Endodermal cell (in vitro differentiated cells): ENCODE data around the gene HYCC1. TPM values are rescaled to one million over a fixed set of nuclear protein-coding genes. Genes with fewer than 3 reads are reported as not detected.
A peak's percentile ranks its signal among the peaks of the same experiment; 100 is the strongest.
"Not testable (repeated sequence)": the region's sequence is repeated elsewhere in the genome, so short reads cannot be mapped to it uniquely, and the experiment has no call there.

Experiments
- DNase-seq: peaks from one replicate; pipeline ENCODE4 v3.0.0-alpha.2; 2017
- H3K27ac ChIP-seq: 2 replicates; pipeline ENCODE4 v1.5.1; 2013; ENCODE audit warnings: mild to moderate bottlenecking, low read depth, low read length, moderate library complexity
- H3K27me3 ChIP-seq: 2 replicates; pipeline ENCODE4 v1.6.1; 2013; ENCODE audit warnings: mild to moderate bottlenecking, low read length, moderate library complexity; ENCODE audit not compliant: insufficient read depth, control insufficient read depth, poor library complexity, severe bottlenecking
- H3K36me3 ChIP-seq: 2 replicates; pipeline ENCODE4 v1.7.0; 2013; ENCODE audit warnings: mild to moderate bottlenecking, low read length, moderate library complexity; ENCODE audit not compliant: control insufficient read depth, insufficient read depth
- H3K4me1 ChIP-seq: one replicate; pipeline ENCODE4 v1.7.0; 2013; ENCODE audit warnings: low read length; ENCODE audit not compliant: control insufficient read depth, insufficient read depth
- H3K4me3 ChIP-seq: 2 replicates; pipeline ENCODE4 v1.5.1; 2013; ENCODE audit warnings: mild to moderate bottlenecking, low read length, moderate library complexity
- H3K9ac ChIP-seq: 2 replicates; pipeline ENCODE4 v1.6.1; 2013; ENCODE audit warnings: mild to moderate bottlenecking, low read length, moderate library complexity; ENCODE audit not compliant: poor library complexity, severe bottlenecking; ENCODE audit errors: extremely low read depth
- H3K9me3 ChIP-seq: 2 replicates; pipeline ENCODE4 v1.6.1; 2013; ENCODE audit warnings: mild to moderate bottlenecking, low read length, moderate library complexity; ENCODE audit not compliant: control insufficient read depth
- H3K27ac Mint-ChIP-seq: 2 replicates; pipeline ENCODE4 v1.8.0; 2020; ENCODE audit warnings: mixed read lengths
- H3K27me3 Mint-ChIP-seq: 2 replicates; pipeline ENCODE4 v1.8.0; 2021; ENCODE audit warnings: mild to moderate bottlenecking, mixed read lengths; ENCODE audit not compliant: insufficient read depth
- H3K36me3 Mint-ChIP-seq: 2 replicates; pipeline ENCODE4 v1.8.0; 2020; ENCODE audit warnings: low read depth, mixed read lengths
- H3K4me1 Mint-ChIP-seq: 2 replicates; pipeline ENCODE4 v1.8.0; 2020; ENCODE audit warnings: mixed read lengths
- H3K4me3 Mint-ChIP-seq: 2 replicates; pipeline ENCODE4 v1.8.0; 2020; ENCODE audit warnings: mild to moderate bottlenecking, moderate library complexity, mixed read lengths
- H3K9me3 Mint-ChIP-seq: 2 replicates; pipeline ENCODE4 v1.8.0; 2020; ENCODE audit warnings: mild to moderate bottlenecking, mixed read lengths
- WGBS, 2 experiments: methylation state at CpG; one replicate each; pipeline versions ENCODE4 v1.1.5 to v1.1.7; 2013; ENCODE audit warnings: missing lambda C conversion rate in 2 of 2, mixed read lengths in 1 of 2; ENCODE audit not compliant: insufficient coverage in 1 of 2, insufficient read length in 1 of 2; 5-methylcytosine and 5-hydroxymethylcytosine counted together
- total RNA-seq, 2 donors: library from RNA; stranded (reverse); fragmentation: NEBNext Ultra II Directional in 1 of 2; extraction: Animal tissue kit (Norgen Biotek cat#: 25700) in 1 of 2; gene quantifications; 2 replicates in 1 of 2; 3 replicates in 1 of 2; pipeline ENCODE4 v1.2.1, GENCODE V29; 2021
- TF ChIP-seq, protein P1 (sequence below): fragments of 200-600 bp; sonication (generic); conservative IDR thresholded peaks from 2 replicates; pipeline ENCODE4 v1.5.0; 2021; ENCODE audit warnings: antibody characterized with exemption, mild to moderate bottlenecking

The HYCC1 gene
- total RNA-seq, 2 donors from 2014 or later = 92.1 to 138 TPM

GRCh38 chr7:23061327-23061726 is 47.4 kb upstream of the HYCC1 start:
- Mint-ChIP-seq H3K9me3 (no peaks in the 10 kb centered on the region), H3K27ac (no peak overlapping the region), H3K4me3 (no peak overlapping the region), H3K27me3 (peaks cover 7% of the 10 kb centered on the region), H3K36me3 (no peaks in the 10 kb centered on the region), H3K4me1 (peaks cover 11% of the 10 kb centered on the region)
- Histone ChIP-seq H3K36me3 (no peaks in the 10 kb centered on the region), H3K9me3 (no peaks in the 10 kb centered on the region), H3K9ac (no peak overlapping the region), H3K27me3 (no peaks in the 10 kb centered on the region), H3K27ac (no peak overlapping the region), H3K4me3 (no peak overlapping the region), H3K4me1 (no peaks in the 10 kb centered on the region)
- DNase-seq = no peak
- WGBS, 2 experiments = 91 to 94% methylated on average over 3 to 5 of the region's 6 CpGs
- TF ChIP-seq, protein P1, sequence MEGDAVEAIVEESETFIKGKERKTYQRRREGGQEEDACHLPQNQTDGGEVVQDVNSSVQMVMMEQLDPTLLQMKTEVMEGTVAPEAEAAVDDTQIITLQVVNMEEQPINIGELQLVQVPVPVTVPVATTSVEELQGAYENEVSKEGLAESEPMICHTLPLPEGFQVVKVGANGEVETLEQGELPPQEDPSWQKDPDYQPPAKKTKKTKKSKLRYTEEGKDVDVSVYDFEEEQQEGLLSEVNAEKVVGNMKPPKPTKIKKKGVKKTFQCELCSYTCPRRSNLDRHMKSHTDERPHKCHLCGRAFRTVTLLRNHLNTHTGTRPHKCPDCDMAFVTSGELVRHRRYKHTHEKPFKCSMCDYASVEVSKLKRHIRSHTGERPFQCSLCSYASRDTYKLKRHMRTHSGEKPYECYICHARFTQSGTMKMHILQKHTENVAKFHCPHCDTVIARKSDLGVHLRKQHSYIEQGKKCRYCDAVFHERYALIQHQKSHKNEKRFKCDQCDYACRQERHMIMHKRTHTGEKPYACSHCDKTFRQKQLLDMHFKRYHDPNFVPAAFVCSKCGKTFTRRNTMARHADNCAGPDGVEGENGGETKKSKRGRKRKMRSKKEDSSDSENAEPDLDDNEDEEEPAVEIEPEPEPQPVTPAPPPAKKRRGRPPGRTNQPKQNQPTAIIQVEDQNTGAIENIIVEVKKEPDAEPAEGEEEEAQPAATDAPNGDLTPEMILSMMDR = no peak

DNA sequence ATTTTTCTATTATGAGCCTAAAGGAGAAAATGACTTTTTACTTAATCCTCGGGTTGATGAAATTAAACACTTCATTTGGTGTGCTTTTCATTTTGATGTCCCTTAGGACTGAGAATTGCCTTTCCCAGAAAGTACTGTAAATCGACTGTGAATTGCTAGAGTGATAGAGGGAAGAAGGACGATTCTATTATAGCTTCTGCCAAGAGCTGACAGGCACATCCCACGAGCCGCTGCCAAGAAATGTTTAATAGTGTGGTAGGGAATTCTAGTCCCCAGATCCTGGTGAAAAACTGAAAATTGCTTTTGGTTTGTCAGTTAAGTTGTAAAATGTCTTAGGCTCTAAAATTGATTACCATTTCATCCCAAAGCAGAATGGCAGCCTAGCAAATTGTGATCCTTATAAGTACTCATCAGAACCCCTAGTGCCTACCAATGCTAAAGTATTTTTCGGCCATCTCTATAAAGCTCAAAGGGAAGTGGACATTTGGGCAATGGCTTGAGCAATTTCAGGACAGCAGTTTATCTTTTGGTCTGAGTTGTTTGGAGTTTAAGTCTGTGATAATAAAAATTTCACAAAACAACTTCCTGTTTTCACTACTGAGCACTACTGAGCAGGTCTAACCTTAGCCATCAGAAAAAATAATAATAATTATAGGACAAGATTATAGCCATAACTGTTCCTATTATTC is 44.6 kb upstream of the HYCC1 start:
- TF ChIP-seq, protein P1 = no peak
- Mint-ChIP-seq H3K4me1 (peaks cover 9% of the 10 kb centered on the region), H3K9me3 (no peaks in the 10 kb centered on the region), H3K4me3 (no peak overlapping the region), H3K36me3 (no peaks in the 10 kb centered on the region), H3K27ac (no peak overlapping the region), H3K27me3 (peaks cover under 1% of the 10 kb centered on the region)
- 86 to 91% methylated on average over 4 to 6 of the region's 6 CpGs for WGBS, 2 experiments
- no peak overlapping the region for H3K27ac ChIP-seq
- H3K9ac ChIP-seq = no peak overlapping the region
- no peaks in the 10 kb centered on the region for H3K36me3 ChIP-seq
- no peaks in the 10 kb centered on the region for H3K9me3 ChIP-seq
- no peak for DNase-seq
- no peaks in the 10 kb centered on the region for H3K27me3 ChIP-seq
- no peak overlapping the region for H3K4me3 ChIP-seq
- H3K4me1 ChIP-seq = no peaks in the 10 kb centered on the region

GRCh38 chr7:23055582-23056178 is 41.8 kb upstream of the HYCC1 start:
- no peak overlapping the region for H3K4me3 Mint-ChIP-seq
- 0 to 9% methylated on average over 1 to 2 of the region's 2 CpGs for WGBS, 2 experiments

GRCh38 chr7:23051124-23051485 is 37.2 kb upstream of the HYCC1 start:
- not testable (repeated sequence) for H3K4me3 Mint-ChIP-seq, H3K36me3 ChIP-seq, H3K27ac Mint-ChIP-seq, H3K27me3 ChIP-seq, H3K9ac ChIP-seq, H3K27me3 Mint-ChIP-seq, H3K27ac ChIP-seq, H3K4me3 ChIP-seq, H3K36me3 Mint-ChIP-seq, H3K4me1 Mint-ChIP-seq, H3K9me3 ChIP-seq, DNase-seq, H3K4me1 ChIP-seq
- WGBS, 2 experiments = 82 to 100% methylated on average over 2 to 3 of the region's 3 CpGs
- H3K9me3 Mint-ChIP-seq = peaks cover 18% of the 10 kb centered on the region

More at GRCh38 chr7:23055582-23056178, 41.8 kb upstream of the HYCC1 start:
- Histone ChIP-seq H3K27me3 (no peaks in the 10 kb centered on the region), H3K4me1 (no peaks in the 10 kb centered on the region), H3K4me3 (no peak overlapping the region), H3K36me3 (no peaks in the 10 kb centered on the region), H3K27ac (no peak overlapping the region), H3K9ac (no peak overlapping the region), H3K9me3 (no peaks in the 10 kb centered on the region)
- Mint-ChIP-seq H3K27me3 (no peaks in the 10 kb centered on the region), H3K4me1 (peaks cover 7% of the 10 kb centered on the region), H3K36me3 (no peaks in the 10 kb centered on the region), H3K27ac (no peak overlapping the region), H3K9me3 (no peaks in the 10 kb centered on the region)
- TF ChIP-seq, protein P1 = peak; percentile 97
- DNase-seq = peak; percentile 79

- H3K27ac ChIP-seq, H3K36me3 Mint-ChIP-seq, H3K4me3 Mint-ChIP-seq, H3K27me3 ChIP-seq, H3K9me3 ChIP-seq, DNase-seq, H3K27me3 Mint-ChIP-seq, H3K9ac ChIP-seq, H3K27ac Mint-ChIP-seq, H3K4me1 Mint-ChIP-seq, H3K36me3 ChIP-seq, H3K4me3 ChIP-seq, H3K4me1 ChIP-seq: not testable (repeated sequence)
- H3K9me3 Mint-ChIP-seq = peaks cover 29% of the 10 kb centered on the region
- 93% methylated on average over 25 of the region's 29 CpGs; no CpG with 5 or more reads in 1 of the 2 experiments for WGBS, 2 experiments
These were observed 32.4 kb upstream of the HYCC1 start for GRCh38 chr7:23046336-23046735.
